Lung (tissue), 12 donors: ENCODE measurements around the gene CDCP2. TPM values are rescaled to one million over a fixed set of nuclear protein-coding genes. Genes with fewer than 3 reads are reported as not detected.

Experiments
- ATAC-seq: fragments of 200-7000 bp; cut with Tn5 transposase; one replicate; pipeline ENCODE4 v1.9.1; 2020; ENCODE audit warnings: moderate number of reproducible peaks; ENCODE audit not compliant: insufficient read depth, low FRiP score
- DNase-seq, 3 donors: peaks; one replicate each; pipeline ENCODE4 v3.0.0-alpha.2; 2013 to 2017
- H3K27ac ChIP-seq, 2 donors: one replicate each; pipeline ENCODE4 v1.5.1; 2013; ENCODE audit warnings: mild to moderate bottlenecking in 2 of 2, moderate library complexity in 2 of 2, control low read depth in 1 of 2, inconsistent platforms in 1 of 2, low read depth in 1 of 2, low read length in 1 of 2
- H3K27me3 ChIP-seq, 3 donors: one replicate each; pipeline ENCODE4 v1.5.1; 2013; ENCODE audit warnings: low read length in 2 of 3; ENCODE audit not compliant: control insufficient read depth in 3 of 3, insufficient read depth in 3 of 3
- H3K36me3 ChIP-seq, 4 donors: one replicate each; pipeline ENCODE4 v1.5.1; 2013; ENCODE audit warnings: low read length in 4 of 4, mild to moderate bottlenecking in 1 of 4, moderate library complexity in 1 of 4; ENCODE audit not compliant: control insufficient read depth in 4 of 4, insufficient read depth in 4 of 4
- H3K4me1 ChIP-seq, 5 donors: one replicate each; pipeline ENCODE4 v1.5.1; 2013; ENCODE audit warnings: low read length in 5 of 5, mild to moderate bottlenecking in 2 of 5, moderate library complexity in 1 of 5; ENCODE audit not compliant: control insufficient read depth in 5 of 5, insufficient read depth in 5 of 5
- H3K4me3 ChIP-seq: one replicate; pipeline ENCODE4 v1.5.1; 2013; ENCODE audit warnings: mild to moderate bottlenecking, control low read depth, moderate library complexity
- H3K9ac ChIP-seq, 2 donors: one replicate each; pipeline ENCODE4 v1.5.1; 2013; ENCODE audit warnings: low read length in 2 of 2, control low read depth in 1 of 2; ENCODE audit not compliant: insufficient read depth in 1 of 2
- H3K9me3 ChIP-seq, 4 donors: one replicate each; pipeline ENCODE4 v1.5.1; 2013; ENCODE audit warnings: low read length in 3 of 4, mild to moderate bottlenecking in 1 of 4, moderate library complexity in 1 of 4; ENCODE audit not compliant: control insufficient read depth in 4 of 4, insufficient read depth in 3 of 4
- CTCF ChIP-seq: IDR thresholded peaks from 2 replicates; pipeline ENCODE4 v1.5.1; 2012; ENCODE audit warnings: mild to moderate bottlenecking; ENCODE audit errors: control extremely low read depth, extremely low read depth
- WGBS, 2 donors: extraction: QIAGEN DNeasy Blood & Tissue Kit; methylation state at CpG; one replicate each; pipeline ENCODE4 v1.1.7; 2013; 5-methylcytosine and 5-hydroxymethylcytosine counted together
- polyA plus RNA-seq, 2 donors: library from polyadenylated mRNA; stranded (reverse); fragments of 200-250 nt; gene quantifications; one replicate each; pipeline ENCODE4 v1.2.1, GENCODE V29; 2013
- total RNA-seq, 2 donors: library from RNA; depleted of rRNA in 1 of 2; stranded (reverse); fragments of >200 nt in 1 of 2; gene quantifications; one replicate each; pipeline ENCODE4 v1.2.1, GENCODE V29; 2014 to 2021
- donor health status: control.
- donor health status: control.
- donor health status: Bipolar disorder and iron deficiency.
- donor health status: healthy.
- donor health status: DM: yes; HTN: yes; CAD: no.

The CDCP2 gene
- total and polyA plus RNA-seq, 4 donors, result 0.02 to 0.28 (median 0.14) TPM; not detected in 1

GRCh38 chr1:54121482-54122134 is 31.2 kb downstream of the CDCP2 start:
- ATAC-seq (peak; percentile 49), DNase-seq (peak; percentile 86 to 88 (median 87))
- Histone ChIP-seq H3K4me3 (no peak overlapping the region), H3K9ac (no peak overlapping the region), H3K27me3 (no peaks in the 10 kb centered on the region), H3K36me3 (no peaks in the 10 kb centered on the region), H3K27ac (no peak overlapping the region), H3K9me3 (no peaks in the 10 kb centered on the region), H3K4me1 (peaks cover 0 to 10% (median 5%) of the 10 kb centered on the region in 5 donors)
- 4% methylated on average over 35 to 36 of the region's 36 CpGs for WGBS, 2 donors
- TF ChIP-seq CTCF, result peak; percentile 51

GRCh38 chr1:54120698-54121481 is 31.9 kb downstream of the CDCP2 start:
- no peak overlapping the region for H3K9ac ChIP-seq
- H3K27me3 ChIP-seq, result no peaks in the 10 kb centered on the region
- H3K4me1 ChIP-seq, result peaks cover 0 to 10% (median 5%) of the 10 kb centered on the region in 5 donors
- no peaks in the 10 kb centered on the region for H3K9me3 ChIP-seq
- no peaks in the 10 kb centered on the region for H3K36me3 ChIP-seq
- TF ChIP-seq CTCF, result no peak
- no peak overlapping the region for H3K27ac ChIP-seq
- no peak overlapping the region for H3K4me3 ChIP-seq
- 68 to 78% methylated on average over 33 of the region's 33 CpGs for WGBS, 2 donors
- ATAC-seq (no peak), DNase-seq (no peak)

- 95 to 96% methylated on average over 13 of the region's 13 CpGs for WGBS, 2 donors
- H3K4me1 ChIP-seq, result peaks cover 0 to 10% (median 5%) of the 10 kb centered on the region in 5 donors
- H3K4me3 ChIP-seq, result no peak overlapping the region
- no peaks in the 10 kb centered on the region for H3K27me3 ChIP-seq
- no peak for TF ChIP-seq CTCF
- H3K9me3 ChIP-seq, result no peaks in the 10 kb centered on the region
- no peak for ATAC-seq
- no peaks in the 10 kb centered on the region for H3K36me3 ChIP-seq
- DNase-seq, result no peak
- no peak overlapping the region for H3K27ac ChIP-seq
- no peak overlapping the region for H3K9ac ChIP-seq
These were observed 32.6 kb downstream of the CDCP2 start for GRCh38 chr1:54120018-54120697.
